Measurements from ENCODE around the gene PPARG.

Gene PPARG

GRCh38 chr3:12413721-12414255 is 124.9 kb downstream of the PPARG start:
- DNase-seq (ENCODE audit: low read depth in 2 of 2): no peak

GRCh38 chr3:12415014-12415680 is 126.3 kb downstream of the PPARG start:
- no peak for DNase-seq (ENCODE audit: low read depth in 2 of 2)

DNA sequence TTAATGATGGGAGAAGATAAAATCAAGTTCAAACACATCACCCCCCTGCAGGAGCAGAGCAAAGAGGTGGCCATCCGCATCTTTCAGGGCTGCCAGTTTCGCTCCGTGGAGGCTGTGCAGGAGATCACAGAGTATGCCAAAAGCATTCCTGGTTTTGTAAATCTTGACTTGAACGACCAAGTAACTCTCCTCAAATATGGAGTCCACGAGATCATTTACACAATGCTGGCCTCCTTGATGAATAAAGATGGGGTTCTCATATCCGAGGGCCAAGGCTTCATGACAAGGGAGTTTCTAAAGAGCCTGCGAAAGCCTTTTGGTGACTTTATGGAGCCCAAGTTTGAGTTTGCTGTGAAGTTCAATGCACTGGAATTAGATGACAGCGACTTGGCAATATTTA is 127.9 kb downstream of the PPARG start:
- no peak for DNase-seq (ENCODE audit: low read depth in 2 of 2)

DNA sequence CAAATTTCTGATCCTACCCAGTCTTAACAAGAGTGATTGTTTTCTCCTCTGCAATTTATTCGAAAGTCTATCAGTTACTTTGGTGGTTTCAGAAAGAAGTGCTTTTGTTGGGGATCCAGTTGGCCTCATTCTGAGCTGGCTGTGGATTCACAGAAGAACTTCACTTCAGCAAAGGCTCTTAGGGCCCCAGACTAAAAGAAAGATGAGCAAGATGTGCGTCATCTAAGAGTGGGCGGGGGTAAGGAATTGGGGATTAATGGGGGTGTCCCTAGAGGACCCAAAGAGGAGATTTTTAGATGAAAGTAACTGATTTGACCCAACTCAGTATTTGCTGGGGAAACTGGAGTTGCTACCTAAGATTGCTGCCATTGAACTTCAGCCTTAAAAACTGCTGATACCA is 131.5 kb downstream of the PPARG start:
- peak in 1 of 2 donors; percentile 30 for DNase-seq (ENCODE audit: low read depth in 2 of 2)

- no peak for DNase-seq (ENCODE audit: low read depth in 2 of 2)
Observed at GRCh38 chr3:12421132-12421531, 132.3 kb downstream of the PPARG start.

DNA sequence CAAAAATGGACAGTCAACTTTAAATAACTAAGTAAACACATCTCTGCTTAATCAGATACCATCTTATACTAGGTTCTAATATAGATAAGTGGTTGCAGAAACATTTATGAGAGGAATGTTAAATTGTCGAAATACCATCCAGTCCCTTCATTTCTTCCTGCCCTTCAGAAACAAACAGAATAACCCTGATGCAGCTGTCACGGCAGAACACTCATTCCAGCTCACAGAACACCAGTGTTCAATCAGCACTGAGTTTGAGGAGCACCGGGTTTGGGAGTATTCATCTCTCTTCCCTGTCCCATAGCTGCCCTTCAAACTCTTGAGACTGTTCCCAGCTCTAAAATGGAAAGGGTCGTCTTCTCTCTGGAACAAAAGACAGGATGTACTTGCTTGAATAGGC is 134.3 kb downstream of the PPARG start:
- DNase-seq (ENCODE audit: low read depth in 2 of 2): no peak

DNA sequence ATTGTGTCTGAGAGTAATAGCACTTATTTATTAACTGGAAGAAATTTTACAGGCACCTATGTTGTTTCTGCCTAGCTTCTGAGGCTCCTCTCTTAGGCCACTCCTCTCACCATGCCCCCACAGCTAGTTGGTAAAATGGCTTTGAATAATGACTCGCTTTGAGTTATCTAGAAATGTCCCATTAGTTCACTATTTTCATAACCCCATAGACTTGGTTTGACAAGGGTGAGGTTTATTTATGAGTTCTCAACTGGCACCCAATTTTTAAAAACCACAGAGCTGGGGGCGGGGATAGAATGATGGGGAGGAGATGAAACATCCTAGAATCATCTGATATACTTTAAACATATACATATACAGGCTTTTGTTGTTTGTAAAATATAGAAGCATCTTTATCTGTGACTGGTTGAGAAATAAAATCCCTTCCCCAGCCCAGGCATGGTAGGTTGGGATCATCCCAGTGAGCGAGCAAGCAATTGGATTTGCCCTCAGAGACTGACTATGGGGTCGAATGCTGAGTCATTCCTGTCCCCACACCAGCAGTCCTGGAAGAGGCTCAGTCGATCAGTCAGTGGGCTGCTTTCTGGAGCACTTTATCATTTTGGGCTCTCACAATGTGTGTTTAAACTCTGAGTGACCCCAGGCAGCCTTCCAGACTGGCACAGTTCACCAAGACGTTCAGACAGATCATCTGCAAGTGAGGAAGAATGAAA is 135.2 kb downstream of the PPARG start:
- peak in 1 of 2 donors; percentile 36 for DNase-seq (ENCODE audit: low read depth in 2 of 2)

DNA sequence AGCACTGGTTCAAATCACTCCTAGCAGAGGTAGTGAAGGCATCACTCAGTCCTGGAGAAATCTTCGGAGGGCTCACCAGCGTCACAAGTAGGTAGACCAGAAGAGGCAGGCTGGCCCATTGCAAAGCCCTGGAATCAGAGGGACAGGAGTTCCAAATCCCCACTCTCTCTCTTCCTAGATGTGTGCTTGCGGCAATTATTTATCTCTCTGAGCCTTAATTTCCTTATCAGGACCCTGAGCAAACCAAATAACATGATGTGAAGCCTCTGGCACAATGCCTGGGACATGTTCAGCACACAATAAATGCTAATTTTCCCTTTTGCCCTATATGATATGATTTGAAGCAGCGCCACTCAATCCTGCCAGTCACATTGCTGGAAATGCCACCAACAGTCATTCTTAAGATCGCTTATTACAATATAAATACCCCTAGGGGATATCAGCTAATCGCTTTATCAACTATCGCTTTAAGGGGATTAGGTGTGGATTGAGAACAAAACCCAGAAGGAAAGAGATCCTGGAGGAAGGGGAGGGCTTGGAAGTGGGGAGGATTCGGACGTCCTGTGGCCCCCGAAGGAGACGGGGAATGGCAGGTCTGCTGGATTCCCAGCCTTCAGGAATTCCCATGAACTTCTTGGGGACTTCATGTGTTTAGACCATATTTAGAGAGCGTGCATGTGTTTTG is 135.9 kb downstream of the PPARG start:
- no peak for DNase-seq (ENCODE audit: low read depth in 2 of 2)

GRCh38 chr3:12425850-12426579 is 137.1 kb downstream of the PPARG start:
- DNase-seq (ENCODE audit: low read depth in 2 of 2): no peak

DNA sequence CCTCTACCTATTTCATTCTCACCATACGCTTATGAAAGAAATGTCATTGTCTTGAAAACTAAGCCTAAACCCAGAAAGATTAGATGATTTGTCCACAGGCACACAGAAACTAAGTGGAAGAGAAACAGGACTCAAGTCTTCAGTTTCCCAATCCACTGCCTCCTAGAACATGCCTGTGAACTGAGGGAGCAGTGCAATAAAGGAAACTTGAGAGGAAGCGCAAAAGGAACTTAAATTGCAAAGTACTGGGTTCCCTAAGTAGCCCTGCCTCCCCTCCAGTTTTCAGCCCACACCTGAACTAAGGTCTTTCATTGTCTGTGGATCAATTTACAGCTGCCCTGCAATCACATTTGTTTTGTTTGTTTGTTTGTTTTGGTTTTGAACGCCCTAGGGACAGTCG is 138.7 kb downstream of the PPARG start:
- no peak for DNase-seq (ENCODE audit: low read depth in 2 of 2)

- DNase-seq (ENCODE audit: low read depth in 2 of 2): no peak
Observed at GRCh38 chr3:12428126-12428525, 139.3 kb downstream of the PPARG start.

GRCh38 chr3:12430086-12430485 is 141.2 kb downstream of the PPARG start:
- DNase-seq (ENCODE audit: low read depth in 2 of 2): no peak

GRCh38 chr3:12433823-12434222 is 145.0 kb downstream of the PPARG start:
- DNase-seq (ENCODE audit: low read depth in 2 of 2): no peak

DNA sequence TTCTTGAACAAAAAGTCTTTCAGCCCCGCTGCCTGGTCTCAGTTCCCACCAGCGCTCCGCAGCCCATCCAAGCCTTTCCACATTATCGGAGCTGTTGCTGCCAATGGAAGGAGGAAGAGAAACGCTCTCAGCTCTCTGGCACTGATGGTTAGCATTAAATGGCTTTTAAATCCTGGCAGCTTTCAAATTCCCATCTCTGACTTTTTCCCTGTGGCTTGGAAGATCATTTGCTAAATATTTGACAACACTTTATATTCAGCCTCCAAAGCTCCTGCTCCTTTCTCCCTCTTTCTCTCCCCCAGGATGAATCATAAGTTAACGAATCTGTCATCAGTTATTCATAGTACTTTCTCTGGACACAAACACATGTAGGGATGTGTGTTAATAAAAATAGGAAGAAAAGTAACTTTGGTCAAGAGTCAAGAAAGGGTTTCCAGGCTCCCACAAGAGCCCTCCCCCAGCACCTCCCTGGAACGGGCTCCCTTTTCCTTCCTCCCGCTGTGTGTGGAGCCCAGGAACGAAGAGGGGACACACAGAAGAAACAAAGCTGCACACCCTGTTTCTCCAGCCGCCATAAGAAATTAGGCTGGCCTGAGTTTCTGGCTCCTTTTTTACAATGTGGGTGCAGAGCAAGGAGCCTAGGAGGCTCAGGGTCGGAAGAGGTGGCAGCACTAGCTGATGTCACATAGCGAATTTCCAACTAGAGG is 147.8 kb downstream of the PPARG start:
- DNase-seq (ENCODE audit: low read depth in 2 of 2): no peak

DNA sequence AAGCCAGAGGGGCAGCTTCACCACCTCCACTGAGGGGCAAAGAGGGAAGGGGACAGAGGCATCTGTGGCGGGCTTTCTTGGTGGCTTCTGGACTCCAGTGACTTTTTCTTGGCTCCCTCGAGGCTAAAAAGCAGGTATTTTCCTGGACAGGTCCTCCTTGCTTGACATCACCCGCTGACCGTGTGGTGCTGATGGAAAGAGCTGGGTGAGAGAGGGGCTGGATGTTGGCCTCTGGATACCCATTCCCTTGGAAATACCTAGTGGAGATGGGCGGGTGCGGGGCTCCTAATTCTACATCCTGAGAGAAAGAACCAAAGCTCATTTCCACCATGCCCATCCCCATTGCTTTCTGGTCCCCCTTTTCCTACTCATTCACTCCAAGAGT is 148.3 kb downstream of the PPARG start:
- no peak for DNase-seq (ENCODE audit: low read depth in 2 of 2)

DNA sequence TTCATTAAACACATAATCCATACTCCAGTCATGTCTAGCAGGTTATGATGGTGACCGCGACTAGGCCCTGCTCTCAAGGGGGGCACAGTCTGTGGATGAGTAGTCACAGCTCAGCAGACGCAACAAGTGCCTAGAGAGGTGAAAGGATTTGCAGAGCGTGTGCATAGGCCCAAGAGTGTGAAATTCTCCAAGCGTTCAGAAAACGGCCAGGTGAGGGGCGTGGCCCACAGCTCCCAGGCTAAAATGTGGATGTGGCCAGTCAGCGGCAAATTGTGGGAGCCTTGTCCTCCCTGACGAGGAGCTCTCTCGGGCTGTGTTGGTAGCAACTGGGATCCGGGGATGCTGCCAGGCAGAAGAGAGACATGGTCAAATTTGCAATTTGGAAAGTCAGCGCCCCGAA is 149.0 kb downstream of the PPARG start:
- DNase-seq (ENCODE audit: low read depth in 2 of 2): no peak

DNA sequence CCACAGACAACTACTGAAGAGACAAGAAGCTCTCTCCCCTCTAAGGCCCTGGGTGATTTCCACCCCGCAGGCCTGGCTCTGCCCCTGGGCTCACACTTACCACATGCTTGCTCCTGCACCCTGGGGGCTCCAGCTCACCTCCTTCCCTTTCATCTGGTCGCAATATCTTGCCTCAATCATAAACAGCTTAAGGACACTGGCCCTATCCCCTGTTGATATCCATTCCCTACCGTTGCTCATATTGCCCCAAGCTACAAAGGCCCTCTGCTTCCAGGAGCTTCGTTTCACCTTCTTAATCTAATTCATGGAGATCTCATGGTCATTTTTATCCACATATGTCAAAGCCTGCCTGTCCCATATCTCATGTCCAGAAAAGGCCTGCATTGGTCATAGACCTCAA is 149.4 kb downstream of the PPARG start:
- no peak for DNase-seq (ENCODE audit: low read depth in 2 of 2)

DNA sequence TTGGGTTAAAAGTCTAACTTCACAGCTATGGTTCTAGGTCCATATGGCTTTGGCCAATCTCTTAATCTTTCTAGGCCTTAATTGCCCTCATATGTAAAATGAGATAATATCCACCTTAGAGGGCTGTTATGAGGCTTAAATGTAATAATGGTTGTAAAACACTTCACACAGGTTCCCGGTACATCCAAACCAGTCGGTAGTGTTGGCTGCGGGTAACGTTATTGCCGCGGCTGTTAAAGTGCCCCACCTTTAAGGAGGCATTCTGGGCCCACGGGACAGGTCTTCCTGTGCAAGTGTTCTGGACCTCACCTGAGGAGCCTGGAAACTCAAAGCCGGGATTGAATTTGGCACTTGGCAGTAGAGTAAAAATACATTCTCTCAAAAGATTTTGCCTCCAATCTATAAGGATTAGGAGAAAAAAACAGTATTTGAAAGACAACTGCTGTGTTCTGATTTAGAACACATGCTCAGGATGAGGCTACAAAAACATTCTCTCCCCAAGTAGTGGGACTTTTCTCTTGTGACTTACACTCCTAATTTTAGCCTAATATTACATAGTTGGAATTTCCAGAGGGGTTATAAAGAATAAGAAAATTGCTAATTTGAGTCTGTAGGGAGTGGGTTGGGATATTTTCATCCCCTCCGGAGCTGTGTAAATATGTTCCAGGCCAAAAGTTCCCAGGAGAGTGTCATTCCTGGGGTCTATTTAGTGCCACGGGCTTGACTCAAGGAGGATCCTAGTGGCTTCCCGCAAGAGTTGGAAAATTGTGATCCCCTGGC is 150.5 kb downstream of the PPARG start:
- DNase-seq (ENCODE audit: low read depth in 2 of 2): no peak

GRCh38 chr3:12440927-12441714 is 152.3 kb downstream of the PPARG start:
- DNase-seq (ENCODE audit: low read depth in 2 of 2): no peak
